Astrocyte of the hippocampus (primary cell): ENCODE measurements around the gene UBE4A.

ENCODE experiments used
- DNase-seq: peaks from one replicate; pipeline ENCODE4 v3.0.0; 2011; ENCODE audit warnings: low read depth, low spot score

Gene UBE4A, protein sequence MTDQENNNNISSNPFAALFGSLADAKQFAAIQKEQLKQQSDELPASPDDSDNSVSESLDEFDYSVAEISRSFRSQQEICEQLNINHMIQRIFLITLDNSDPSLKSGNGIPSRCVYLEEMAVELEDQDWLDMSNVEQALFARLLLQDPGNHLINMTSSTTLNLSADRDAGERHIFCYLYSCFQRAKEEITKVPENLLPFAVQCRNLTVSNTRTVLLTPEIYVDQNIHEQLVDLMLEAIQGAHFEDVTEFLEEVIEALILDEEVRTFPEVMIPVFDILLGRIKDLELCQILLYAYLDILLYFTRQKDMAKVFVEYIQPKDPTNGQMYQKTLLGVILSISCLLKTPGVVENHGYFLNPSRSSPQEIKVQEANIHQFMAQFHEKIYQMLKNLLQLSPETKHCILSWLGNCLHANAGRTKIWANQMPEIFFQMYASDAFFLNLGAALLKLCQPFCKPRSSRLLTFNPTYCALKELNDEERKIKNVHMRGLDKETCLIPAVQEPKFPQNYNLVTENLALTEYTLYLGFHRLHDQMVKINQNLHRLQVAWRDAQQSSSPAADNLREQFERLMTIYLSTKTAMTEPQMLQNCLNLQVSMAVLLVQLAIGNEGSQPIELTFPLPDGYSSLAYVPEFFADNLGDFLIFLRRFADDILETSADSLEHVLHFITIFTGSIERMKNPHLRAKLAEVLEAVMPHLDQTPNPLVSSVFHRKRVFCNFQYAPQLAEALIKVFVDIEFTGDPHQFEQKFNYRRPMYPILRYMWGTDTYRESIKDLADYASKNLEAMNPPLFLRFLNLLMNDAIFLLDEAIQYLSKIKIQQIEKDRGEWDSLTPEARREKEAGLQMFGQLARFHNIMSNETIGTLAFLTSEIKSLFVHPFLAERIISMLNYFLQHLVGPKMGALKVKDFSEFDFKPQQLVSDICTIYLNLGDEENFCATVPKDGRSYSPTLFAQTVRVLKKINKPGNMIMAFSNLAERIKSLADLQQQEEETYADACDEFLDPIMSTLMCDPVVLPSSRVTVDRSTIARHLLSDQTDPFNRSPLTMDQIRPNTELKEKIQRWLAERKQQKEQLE

DNA sequence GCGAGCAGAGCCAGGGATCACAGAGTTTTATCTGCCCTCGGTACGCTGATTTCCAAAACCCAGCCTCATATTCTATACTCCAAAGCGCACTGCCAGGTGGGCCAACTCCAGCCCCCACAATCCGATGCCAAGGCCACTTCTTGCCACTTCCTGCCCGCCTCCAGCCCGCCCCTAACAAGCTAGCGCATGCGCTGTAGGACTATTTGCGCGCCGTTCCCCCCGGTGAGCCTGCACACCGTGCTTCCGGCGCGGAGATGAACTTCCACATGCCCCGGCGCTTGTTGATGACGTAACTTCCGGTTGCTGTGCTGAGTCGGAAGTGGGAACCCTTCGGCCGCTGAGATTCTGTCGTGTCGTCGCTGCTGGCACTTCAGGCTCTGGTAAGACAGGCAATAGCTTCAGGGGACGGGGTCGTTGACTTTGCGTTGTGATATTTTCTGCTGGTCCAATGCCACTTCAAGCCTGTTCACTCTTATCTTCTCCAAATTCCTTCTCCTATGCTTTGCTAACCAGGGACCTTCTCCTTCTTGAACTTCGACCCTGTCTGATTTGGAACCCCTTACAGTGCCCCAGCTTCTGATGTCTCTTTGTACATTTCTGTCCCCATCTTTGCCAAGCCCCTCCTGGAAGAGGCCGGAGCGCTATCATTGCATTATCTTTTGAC is at the start of gene UBE4A:
TSS of gene UBE4A (plus strand) at position 306 of the 664 bp plus-strand sequence. CDS start 5,481 bp downstream, outside the sequence.
- DNase-seq: peak; percentile 96

DNA sequence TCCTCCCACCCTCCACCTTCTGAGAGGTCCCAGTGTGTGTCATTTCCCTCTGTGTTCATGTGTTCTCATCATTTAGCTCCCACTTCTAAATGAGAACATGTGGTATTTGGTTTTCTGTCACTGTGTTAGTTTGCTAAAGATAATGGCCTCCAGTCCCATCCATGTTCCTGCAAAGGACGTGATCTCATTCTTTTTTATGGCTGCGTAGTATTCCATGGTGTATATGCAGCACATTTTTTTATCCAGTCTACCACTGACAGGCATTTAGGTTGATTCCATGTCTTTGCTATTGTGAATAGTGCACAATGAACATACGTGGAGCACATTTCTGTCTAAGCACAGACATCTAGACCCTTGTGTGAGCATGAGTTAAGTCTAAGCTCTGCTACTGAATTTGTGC is 49.1 kb upstream of the UBE4A start:
- no peak for DNase-seq

DNA sequence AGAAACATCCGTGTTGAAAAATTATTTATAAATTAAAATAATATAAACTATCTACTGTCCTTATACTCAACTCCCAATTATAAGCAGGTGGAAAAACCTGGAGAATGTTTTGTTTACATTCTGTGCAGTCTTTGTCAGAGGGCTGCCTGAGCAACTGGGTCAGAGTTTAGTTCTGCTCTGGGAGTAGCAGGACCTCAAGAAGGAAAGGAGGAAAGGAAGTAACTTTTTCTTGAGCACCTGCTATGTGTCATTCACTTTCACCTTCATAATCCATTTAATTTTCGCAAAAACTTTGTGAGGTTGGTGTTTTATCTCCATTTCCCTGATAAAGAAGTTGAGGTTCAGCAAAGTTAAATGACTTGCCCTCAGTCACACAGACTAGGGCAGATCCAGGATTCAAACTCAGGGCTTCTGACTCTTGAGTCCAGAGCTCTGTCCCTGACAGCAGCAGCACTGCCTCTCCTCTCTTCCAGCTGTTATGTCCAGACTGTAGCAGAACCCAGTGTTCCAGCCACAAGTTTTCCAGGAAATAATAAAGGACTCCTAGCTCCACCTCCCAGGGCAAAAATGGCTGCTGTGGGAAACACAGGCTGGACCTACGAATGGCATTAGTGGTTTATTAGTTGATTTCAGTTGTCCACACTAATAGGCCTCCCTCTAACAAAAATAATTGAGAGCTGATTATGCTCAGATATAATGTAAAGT is 48.5 kb upstream of the UBE4A start:
- DNase-seq: no peak

DNA sequence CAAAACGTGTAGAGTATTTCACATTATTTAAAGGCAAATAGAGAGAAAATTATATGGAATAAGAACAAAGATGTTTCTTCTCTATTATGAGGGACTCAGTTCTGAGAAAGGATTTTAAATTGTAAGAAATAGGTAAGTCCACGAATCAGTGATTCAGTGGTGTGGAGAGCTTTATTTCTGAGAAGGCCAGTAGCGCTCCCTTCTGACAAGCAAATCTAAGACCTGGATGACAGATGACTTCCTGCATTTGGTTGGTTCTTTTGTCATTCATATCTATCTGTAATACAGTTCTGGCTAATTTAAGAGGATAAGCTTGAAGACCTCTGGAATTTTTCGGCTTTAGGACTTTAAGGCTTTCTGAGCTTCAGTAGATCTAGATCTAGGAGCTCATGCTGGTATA is 47.9 kb upstream of the UBE4A start:
- DNase-seq: no peak

DNA sequence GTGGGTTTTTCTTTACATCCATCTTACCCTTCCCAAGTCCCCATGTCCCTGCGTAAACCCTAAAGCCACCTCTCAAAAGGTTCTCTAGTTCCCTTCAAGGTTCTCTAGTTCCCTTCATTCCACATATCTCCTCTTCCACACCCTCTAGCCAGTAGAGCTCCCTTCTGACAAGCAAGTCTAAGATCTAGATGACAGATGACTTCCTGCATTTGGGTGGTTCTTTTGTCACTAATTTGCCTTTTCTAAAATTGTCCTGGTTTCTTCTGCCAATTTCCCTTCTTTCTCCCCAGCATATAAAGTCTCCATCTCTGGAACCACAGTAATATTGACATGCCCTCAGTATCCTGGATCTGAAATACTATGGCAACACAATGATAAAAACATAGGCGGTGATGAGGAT is 47.1 kb upstream of the UBE4A start:
- DNase-seq: no peak

DNA sequence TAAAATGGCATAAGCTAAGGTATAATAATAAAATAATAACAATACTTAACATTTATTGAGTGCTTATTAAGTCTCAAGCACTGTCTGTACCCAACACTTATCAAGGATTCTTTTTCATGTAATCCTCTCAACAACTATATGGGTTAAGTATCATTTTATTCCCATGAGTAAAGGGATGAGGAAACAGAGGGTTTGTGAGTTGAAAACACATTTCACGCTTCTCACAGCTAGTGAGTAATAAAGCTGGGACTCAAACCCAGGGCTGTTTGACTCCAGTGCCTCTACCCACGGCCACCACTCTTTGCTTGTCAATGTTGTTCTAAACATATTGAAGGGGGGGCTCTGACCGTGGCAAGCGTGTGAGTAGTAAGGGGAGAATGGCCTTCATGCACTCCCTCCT is 46.2 kb upstream of the UBE4A start:
- no peak for DNase-seq

DNA sequence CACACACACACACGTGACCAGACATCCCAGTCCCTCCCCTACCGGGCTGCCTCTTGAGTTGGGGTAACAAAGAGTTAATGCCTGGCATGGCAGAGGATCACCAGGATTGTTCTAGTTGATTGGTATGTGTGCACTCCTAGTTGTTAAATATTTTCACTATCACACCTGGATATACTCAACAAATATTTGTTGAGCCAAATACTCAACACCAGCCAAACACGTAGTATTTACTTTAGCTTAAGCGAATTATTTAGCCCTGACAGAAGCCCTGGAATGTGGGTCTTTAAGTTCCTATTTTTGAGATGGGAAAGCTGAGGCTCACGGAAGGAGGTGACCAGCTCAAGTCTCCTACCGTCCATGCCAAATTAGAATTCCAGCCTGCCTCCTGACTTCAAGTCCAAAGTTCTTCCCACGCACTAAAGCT is 44.4 kb upstream of the UBE4A start:
- no peak for DNase-seq

DNA sequence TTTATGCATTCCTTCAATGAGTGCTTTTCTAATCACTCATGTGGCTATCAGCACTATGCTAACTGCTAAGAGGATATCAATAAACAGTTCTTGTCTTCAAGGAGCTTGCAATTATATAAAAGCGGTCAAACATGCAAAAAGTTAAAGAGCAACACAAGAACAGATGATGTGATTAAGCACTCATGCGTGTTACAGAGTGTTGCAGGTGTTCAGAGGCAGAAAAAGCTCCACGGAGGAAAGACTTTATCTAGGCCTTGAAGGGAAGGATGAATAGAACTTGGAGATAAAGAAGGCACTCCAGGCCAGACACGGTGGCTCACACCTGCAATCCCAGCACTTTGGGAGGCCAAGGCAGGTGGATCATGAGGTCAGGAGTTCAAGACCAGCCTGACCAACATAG is 41.3 kb upstream of the UBE4A start:
- no peak for DNase-seq

DNA sequence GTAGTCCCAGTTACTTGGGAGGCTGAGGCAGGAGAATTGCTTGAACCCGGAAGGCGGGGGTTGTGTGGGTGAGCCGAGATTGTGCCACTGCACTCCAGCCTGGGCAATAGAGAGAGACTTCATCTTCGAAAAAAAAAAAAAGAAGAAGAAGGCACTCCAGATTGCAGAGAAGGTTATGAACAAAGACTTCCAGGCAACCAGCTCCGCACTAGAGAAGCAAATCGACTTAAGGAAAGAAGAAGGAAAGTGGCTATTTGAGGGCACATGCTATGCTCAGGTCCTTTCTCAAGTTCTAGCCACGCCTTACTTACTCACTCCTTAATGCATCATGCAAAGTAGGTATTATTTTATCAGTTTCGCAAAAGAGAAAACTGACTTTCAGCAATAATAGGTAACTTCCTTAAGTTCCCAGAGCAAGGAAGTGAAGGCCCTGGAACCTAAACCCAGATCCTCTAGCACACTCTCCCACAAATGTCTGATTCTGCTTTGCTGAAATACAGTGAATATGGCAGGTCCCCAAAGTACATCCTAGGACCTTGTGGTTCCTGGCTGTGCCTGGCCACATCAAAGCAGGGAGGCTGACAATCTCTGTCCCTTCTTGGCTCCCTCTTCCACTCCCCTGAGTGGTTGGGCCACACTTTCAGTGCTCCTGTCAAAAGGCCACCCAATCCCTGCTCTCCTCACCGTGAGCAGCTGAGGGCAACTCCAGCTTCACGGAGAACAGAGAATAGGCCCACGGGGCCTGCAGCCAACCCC is 40.6 kb upstream of the UBE4A start:
- no peak for DNase-seq

DNA sequence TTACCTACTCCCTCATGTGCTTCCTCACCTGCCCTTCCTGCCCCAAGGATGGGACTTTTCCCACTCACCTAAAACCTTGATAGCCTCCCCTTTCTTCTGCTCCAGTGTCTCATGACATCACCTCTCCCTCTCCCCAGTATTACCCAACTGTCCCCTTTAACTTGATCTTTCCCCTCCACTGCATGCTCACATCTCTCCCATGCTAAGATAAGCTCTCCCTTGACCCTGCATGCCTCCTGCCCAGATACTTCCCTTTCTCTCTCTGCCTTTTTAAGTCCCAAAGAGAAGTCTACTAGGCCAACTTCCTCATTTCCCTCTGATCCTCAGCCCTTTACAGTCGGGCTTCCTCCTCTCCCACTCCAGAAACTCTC is 40.1 kb upstream of the UBE4A start:
- no peak for DNase-seq

DNA sequence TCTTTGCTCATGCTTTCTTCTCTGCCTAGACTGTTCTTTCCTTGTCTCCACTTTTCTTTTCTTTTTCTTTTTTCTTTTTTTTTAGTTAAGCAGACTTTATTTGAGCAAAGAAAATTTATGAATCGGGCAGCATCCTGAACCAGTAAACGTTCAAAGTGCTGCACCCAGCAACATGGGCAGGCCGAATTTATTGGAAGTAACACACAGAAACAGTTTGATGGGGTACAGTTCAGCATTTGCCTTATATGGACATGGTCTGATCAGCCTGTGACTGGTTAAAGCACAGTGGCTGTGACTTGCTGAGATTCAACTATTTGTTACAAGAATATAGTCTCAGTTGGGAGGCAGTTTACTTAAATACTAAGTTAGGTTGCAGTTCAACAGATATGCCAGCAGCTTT is 38.9 kb upstream of the UBE4A start:
- no peak for DNase-seq

DNA sequence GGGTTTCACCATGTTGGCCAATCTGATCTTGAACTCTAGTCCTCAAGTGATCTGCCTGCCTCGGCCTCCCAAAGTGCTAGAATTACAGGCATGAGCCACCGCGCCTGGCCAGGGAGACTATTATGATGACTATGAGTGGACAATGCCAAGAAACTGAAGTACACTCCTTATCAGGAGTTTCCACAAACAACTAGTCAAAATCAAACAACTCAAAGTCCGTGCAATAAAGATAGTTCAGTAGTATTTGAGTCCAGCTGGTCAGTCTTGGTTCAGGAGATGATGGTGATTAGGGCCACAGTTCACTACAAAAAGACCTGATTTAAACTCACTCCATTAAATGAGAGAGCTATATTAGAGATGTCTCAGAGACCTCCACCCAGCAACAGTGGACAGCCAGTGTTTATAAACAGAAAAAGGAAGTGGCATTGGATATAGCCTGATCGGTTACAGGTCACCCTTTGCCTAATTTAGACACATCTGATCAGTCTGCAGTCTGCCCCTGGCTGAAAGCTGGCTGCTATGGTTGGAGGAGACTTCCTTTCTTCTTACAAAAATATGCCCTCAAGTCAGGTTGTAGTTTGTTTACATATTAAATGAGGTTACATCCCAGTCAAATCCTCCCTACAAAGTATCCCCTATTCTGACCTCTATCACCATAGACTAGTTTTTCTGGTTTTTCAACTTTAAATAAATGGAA is 37.9 kb upstream of the UBE4A start:
- DNase-seq: no peak

DNA sequence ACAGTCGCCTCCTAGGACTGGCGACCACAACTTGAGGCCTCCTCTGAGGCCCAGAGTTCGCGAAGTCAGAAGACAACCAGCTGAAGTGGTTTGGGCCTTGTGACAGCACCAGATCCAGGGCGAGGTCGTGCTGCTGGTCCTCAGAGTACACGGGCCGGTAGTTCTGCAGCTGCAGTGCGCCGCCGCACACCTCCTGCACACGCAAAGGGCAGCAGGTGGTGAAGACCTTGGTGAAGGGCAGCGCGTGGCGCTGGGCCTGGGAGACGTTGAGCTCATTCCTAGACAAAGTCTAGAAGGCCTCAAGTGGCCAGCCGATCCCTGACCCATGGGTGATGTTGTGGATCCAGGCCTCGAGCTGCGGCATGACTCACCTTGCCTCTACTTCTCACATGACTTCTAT is 36.7 kb upstream of the UBE4A start:
- DNase-seq: no peak

DNA sequence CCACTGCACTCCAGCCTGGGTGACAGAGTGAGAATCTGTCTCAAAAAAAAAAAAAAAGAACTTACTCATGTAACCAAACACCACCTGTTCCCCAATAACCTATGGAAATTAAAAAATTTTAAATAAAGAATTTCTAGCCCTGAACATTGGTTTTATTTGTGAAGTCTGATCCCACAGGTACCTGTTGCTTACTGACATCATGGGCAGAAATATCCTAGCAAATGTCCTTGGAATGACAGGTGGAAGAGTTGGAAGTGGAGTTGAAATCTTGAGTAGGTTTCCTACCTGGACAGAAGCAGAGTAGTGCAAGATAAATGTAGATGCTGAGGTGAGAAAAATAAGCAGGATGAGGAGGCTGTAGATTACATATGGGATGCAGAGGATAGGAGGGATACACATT is 34.1 kb upstream of the UBE4A start:
- DNase-seq: no peak

DNA sequence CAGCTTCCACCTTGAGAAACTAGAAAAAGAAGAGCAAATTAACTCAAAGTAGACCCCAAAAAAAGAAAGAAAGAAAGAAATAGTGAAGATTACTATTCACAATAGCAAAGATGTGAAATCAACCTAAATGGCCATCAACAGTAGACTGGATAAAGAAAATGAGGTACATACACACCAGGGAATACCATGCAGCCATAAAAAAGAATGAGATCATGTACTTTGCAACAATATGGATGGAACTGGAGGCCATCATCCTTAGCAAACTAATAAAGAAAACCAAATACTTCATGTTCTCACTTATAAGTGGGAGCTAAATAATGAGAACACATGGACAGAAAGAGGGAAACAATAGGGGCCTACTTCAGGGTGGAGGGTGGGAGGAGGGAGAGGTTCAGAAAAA is 30.7 kb upstream of the UBE4A start:
- no peak for DNase-seq

DNA sequence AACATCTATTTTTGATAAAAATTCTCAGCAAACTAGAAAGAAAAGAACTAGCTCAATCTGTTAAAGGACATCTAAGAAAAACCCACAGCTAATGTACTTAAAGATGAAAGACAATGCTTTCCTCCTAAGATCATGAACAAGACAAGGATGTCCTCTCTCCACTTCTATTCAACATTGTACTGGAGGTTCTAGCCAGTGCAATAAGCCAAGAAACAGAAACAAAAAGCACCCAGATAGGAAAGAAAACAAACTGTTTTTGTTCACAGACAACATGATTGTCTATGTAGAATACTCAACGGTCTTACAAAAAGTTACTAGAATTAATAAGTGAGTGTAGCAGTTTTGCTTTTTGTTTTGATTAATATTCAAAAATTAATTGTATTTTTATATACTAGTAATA is 24.7 kb upstream of the UBE4A start:
- DNase-seq: no peak

DNA sequence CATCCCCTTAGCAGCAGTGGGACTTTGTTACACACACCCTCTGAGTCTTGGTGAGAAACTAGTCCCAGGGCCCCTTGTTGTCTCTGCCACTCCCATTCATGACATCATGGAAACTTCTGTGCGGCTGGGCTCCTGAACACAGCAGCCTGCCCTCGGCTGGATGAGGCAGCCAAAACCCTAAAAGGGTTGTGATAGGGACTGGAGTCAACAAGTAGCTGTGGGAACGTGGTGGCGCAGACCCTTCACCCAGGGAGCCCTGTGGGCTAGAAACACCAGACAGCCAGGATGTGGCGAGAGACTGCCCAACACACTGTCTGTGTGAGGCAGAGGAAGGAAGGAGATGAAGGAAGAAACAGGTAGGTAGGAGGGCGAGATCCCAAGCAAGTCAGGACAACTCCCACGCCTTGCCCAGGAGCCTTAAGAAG is 20.8 kb upstream of the UBE4A start:
- no peak for DNase-seq

DNA sequence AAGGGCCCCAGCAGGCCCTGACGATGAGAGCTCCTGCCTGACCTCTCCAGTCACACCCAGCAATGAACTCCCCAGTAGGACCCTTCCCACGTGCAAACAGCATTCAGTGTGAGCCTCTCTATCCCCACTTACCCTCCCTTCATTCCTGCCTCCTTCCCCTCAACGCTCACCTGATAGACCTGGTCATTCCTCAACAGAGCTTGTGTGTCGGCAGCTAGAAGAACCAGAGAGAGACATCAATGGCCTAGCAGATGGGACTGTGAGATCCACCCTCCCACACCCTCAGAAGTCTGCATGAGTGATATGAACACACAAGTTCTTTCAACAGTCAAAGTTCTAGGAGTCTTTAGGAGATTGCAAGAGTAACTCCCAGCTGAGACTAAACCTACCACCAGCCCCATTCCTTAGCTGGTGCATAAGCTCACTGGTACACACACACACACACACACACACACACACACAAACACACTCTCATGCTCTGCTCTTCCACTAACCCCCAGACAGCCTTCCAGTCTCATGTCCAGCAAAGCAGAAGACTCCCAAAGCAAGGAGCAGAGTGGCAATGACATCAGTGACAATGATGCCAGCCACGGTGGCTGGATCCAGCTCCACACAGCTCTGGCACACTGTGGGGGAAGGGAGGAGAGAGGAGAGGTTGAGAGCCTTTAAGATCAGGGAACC is 20.0 kb upstream of the UBE4A start:
- DNase-seq: no peak

DNA sequence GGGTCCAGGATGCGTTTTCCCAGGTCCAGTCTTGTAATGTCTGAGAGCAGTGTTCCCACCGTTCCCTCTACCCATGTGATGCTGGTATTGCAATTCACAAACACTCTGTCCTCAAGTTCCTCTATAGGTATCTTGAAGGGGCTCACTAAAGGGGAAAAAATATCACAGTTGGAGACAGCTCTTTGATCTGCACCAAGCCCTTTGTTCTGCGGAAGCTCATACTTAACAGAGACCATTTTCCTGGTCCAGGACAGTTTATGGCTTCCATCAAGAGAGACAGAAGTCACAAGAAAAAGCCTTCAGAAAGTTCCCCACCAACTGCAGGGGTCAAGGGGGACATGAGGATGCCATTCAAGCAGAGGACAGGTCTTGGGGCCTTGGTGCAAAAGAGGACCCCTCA is 19.0 kb upstream of the UBE4A start:
- no peak for DNase-seq
